Ectodermal cell (in vitro differentiated cells): ENCODE data around the gene NOC4L.

Source experiments
- H3K27ac ChIP-seq: 2 replicates; pipeline ENCODE4 v1.7.0; 2013; ENCODE audit warnings: mild to moderate bottlenecking, low read depth, low read length; ENCODE audit not compliant: insufficient read depth, poor library complexity, severe bottlenecking
- H3K27me3 ChIP-seq: 2 replicates; pipeline ENCODE4 v1.7.0; 2013; ENCODE audit warnings: mild to moderate bottlenecking, low read length; ENCODE audit not compliant: insufficient read depth, control insufficient read depth, poor library complexity, severe bottlenecking
- H3K36me3 ChIP-seq: one replicate; pipeline ENCODE4 v1.7.0; 2013; ENCODE audit warnings: low read length; ENCODE audit not compliant: control insufficient read depth, insufficient read depth
- H3K4me1 ChIP-seq: one replicate; pipeline ENCODE4 v1.7.0; 2013; ENCODE audit warnings: low read length; ENCODE audit not compliant: control insufficient read depth, insufficient read depth
- H3K4me3 ChIP-seq: 2 replicates; pipeline ENCODE4 v1.7.0; 2013; ENCODE audit warnings: low read depth, low read length, control low read depth; ENCODE audit not compliant: insufficient read depth
- H3K9me3 ChIP-seq: 2 replicates; pipeline ENCODE4 v1.7.0; 2013; ENCODE audit warnings: mild to moderate bottlenecking, low read length, moderate library complexity; ENCODE audit not compliant: control insufficient read depth
- WGBS, 2 experiments: methylation state at CpG; one replicate each; pipeline ENCODE4 v1.1.7; 2013; ENCODE audit warnings: missing lambda C conversion rate in 2 of 2; 5-methylcytosine and 5-hydroxymethylcytosine counted together

The NOC4L gene

DNA sequence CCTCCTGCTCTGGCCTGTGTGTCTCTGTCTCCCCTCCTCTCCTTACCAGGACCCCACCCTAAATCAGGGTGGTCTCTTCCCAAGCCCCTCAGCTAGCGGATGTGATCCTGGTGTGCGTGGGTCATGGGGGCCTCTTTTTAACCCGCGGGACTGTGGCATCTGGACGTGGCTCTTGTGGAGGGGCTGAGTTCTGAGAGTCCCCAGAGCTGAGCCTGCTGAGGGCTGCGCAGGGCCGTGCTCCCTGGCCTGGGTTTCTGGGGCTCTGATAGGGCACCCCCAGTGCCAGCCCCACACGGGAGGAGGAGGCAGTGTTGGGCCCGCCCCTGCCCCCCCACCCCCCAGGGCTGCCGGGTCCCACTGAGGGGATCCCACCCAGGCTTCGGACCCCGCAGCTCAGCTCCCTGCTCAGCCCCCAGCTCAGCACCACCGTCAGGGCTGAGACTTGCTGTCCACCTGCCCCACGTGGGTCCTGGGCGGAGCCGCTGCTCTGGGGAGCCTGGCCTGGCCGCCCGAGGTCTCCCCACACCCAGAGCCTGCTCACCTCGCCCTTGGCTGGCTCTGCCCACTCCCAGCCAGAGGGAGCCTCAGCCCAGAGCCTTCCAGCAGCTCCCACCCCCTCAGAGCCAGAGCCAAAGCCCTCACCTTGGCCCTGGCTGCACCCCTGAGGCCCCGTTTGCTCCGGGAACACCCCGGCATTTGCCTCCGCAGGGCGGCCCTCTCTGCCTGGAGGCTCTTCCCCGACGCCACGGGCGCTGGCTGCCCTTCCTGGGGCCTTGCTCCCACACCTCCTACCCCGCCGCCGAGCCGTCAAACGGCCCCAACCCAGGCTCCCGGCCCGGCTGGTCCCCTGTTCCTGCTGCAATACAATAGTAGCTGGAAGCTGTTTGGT lies 31.5 kb downstream of the NOC4L start:
- 86 to 88% methylated on average over 35 of the region's 35 CpGs for WGBS, 2 experiments
- Histone ChIP-seq H3K4me1 (no peaks in the 10 kb centered on the region), H3K36me3 (no peaks in the 10 kb centered on the region), H3K27ac (no peak overlapping the region), H3K4me3 (no peak overlapping the region), H3K9me3 (no peaks in the 10 kb centered on the region), H3K27me3 (peaks cover 5% of the 10 kb centered on the region)

DNA sequence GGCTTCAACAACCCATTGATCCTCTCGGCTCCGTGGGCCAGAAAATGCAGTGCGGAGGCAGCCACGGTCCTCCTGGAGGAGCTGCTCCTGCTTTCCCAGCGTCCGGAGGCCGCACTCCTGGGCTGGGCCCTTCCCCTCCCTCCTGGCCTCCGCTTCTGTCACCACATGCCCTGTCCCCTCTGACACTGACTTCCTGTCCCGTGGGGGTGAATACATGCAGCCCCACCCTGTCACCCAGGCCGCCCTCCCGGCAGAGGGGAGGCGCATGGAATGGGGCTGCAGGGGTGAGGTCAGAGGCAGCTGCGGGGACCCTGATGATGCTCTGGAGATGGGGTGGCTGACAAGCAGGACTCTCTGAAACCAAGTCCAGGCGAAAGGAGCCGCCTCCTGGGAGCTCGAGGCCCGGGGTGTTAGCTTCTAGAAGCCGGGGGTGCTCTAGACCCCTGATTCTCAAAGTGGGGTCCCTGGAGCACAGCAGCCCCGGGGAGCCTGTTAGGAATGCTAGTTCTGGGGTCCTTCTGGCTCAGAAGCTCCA lies 32.2 kb downstream of the NOC4L start:
- Histone ChIP-seq H3K27me3 (peaks cover 5% of the 10 kb centered on the region), H3K27ac (no peak overlapping the region), H3K36me3 (no peaks in the 10 kb centered on the region), H3K9me3 (no peaks in the 10 kb centered on the region), H3K4me1 (no peaks in the 10 kb centered on the region), H3K4me3 (no peak overlapping the region)
- 87 to 88% methylated on average over 19 of the region's 19 CpGs for WGBS, 2 experiments

DNA sequence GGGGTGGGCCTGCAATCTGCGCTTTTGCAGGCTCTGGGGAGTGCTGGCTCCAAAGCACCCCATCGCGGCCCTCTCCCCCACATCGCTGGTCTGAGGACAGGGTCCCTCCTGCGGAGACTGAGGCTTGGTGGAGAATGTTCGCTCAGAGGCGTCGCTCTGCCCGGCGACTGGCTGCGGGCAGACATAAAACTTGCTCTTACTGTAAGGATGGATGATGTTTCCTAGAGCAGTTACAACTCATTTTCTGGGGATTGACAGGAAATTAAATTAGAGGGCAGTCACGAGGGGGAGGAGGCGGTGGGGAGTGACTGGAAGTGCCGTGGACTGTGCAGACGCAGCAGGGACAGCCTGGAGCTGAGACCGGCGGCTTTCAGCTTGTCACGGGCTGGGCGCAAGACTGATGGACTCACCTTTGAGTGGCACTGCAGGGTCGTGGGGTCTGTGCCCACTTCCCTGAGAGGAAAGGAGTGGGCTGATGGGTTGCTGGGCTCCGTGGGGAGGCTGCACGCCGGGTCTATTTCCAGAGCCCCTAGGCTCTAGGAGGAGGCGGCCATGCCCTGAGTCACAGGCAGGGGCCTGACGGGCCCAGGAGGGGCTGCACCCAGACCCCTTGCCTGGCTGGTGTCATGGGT lies 32.8 kb downstream of the NOC4L start:
- peaks cover 5% of the 10 kb centered on the region for H3K27me3 ChIP-seq

DNA sequence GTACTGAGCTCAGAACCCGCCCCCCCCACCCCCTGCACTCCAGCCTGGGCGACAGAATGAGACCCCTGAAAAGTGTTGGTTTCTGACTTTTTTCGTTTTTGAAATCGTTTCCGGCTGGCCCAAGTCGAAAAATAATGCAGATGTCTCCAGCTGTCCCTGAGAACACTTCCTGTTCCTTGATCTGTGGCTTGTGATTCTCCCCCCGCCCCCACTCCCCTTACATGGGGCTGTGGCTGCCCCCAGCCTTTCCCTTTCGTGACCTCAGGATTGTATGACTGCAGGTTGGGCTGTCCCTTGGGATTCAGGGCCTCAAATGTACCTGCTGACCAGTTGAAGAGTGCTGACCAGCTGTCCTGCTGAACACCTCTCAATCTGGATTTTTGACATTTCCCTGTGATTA lies 34.1 kb downstream of the NOC4L start:
- Histone ChIP-seq H3K27ac (no peak overlapping the region), H3K36me3 (no peaks in the 10 kb centered on the region), H3K27me3 (peaks cover 5% of the 10 kb centered on the region), H3K9me3 (no peaks in the 10 kb centered on the region), H3K4me3 (no peak overlapping the region), H3K4me1 (no peaks in the 10 kb centered on the region)
- WGBS, 2 experiments = 60 to 62% methylated on average over 8 of the region's 8 CpGs

More for the DNA sequence above, 32.8 kb downstream of the NOC4L start:
- H3K4me3 ChIP-seq = no peak overlapping the region
- 87 to 88% methylated on average over 25 of the region's 25 CpGs for WGBS, 2 experiments
- no peaks in the 10 kb centered on the region for H3K36me3 ChIP-seq
- H3K4me1 ChIP-seq = no peaks in the 10 kb centered on the region
- no peaks in the 10 kb centered on the region for H3K9me3 ChIP-seq
- no peak overlapping the region for H3K27ac ChIP-seq

DNA sequence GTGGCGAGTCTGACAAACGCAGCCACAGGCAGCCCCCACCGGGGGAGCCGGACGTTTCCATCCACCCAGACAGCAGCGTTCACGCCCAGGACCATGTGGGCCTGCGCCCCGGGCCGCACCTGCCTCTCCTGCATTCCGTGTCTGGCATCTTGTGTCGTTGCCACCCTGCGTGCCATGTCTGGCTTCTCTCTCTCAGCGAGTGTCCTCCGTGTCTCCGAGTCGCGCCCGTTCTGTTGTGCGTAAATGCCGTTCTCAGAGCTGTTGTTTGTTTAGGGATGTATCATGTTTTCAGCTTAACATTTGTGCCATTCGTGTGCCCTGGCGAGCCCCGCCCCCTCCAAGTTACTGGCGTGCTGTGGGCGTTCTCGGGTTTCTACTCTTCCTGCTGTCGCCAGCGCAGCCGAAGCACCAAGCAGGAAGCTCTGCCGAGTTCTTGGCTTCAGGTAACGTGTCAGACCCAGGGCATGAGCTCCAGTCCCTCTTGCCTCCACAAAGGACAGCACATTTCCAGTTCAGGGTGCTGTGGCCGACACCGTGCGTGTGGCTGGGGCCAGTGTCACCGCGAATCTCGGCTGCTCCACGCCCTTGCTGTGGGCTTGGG lies 34.6 kb downstream of the NOC4L start:
- WGBS, 2 experiments = 76 to 77% methylated on average over 39 of the region's 39 CpGs
- Histone ChIP-seq H3K9me3 (no peaks in the 10 kb centered on the region), H3K4me3 (no peak overlapping the region), H3K27me3 (peaks cover 7% of the 10 kb centered on the region), H3K4me1 (no peaks in the 10 kb centered on the region), H3K27ac (no peak overlapping the region), H3K36me3 (no peaks in the 10 kb centered on the region)

DNA sequence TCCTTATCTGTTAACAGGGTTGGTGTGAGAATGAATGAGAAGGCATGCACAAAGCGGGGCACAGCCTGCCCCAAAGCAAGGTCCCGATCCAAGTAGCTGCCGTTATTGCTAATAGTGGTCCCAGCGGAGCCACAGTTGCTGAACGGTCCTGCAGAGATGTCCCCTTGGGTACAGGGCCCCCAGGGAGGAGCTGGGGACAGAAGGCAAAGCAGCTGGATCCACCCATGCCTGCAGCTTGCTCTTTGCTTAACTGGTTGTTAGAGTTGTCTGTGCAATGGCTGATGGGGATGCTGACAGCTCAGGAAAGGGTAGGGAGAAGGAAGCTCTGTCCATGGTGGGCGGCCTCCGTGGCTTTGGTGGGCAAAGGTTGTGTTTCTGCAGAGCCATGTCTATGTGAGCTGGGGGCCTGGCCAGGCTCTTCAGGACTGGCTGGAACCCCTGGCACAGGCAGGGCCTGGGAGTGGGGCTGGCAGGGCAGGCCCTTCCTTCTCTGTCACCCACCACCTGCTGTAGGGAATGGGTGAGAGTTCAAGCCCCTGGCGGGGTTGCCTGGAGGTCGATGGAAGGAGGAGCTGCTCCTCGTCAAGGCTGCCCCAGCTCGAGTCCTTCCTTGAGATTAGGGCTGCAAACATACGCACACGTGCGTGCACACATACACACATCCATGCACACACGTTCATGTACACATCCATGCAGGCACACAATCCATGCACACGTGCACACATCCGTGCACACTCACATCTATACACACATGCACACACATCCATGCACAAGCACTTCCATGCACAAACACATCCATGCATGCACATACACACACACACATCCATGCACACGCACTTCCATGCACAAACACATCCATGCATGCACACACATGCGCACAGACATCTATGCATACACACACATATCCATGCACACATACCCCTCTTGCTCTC lies 35.4 kb downstream of the NOC4L start:
- no peak overlapping the region for H3K27ac ChIP-seq
- no peak overlapping the region for H3K4me3 ChIP-seq
- H3K9me3 ChIP-seq = no peaks in the 10 kb centered on the region
- peaks cover 11% of the 10 kb centered on the region for H3K27me3 ChIP-seq
- WGBS, 2 experiments = 81 to 82% methylated on average over 19 of the region's 19 CpGs
- H3K36me3 ChIP-seq = no peaks in the 10 kb centered on the region
- H3K4me1 ChIP-seq = no peaks in the 10 kb centered on the region

DNA sequence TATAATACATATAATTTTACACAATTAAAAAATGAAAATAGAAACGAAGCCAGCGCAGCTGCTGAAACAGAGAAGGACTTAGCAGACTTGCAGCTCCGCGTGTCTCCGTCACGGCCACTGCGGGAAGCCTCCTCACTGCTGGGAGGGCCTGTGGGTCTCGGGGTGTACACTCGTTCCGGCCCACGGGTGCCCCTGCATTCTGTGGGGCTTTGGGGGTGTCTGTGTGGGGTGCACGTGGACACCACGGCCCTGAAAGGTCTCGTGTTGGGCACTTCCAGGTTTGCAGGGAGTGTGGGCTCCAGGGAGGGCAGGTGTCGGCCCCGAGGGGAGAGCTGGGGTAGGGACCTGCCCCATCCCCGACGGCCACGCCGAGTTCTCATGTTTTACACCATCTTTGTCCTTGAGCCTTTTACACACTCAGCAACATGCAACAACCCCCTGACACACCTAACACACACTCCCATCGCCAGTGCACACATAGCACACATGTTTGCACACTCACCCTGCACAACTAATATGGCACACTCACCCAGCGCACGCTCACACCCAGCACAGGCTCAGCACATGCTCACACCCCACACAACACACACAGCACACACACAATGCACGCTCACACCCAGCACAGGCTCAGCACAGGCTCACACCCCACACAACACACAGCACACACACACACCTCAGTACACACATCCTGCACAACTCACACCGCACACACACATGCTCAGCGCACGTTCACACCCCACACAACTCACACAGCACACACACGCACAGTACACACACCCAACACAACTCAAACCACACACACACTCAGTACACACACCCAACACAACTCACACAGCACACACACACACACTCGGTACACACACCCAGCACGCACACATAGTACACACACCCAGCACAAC lies 36.6 kb downstream of the NOC4L start:
- no peaks in the 10 kb centered on the region for H3K36me3 ChIP-seq
- 85% methylated on average over 30 of the region's 30 CpGs for WGBS, 2 experiments
- no peak overlapping the region for H3K27ac ChIP-seq
- no peaks in the 10 kb centered on the region for H3K9me3 ChIP-seq
- no peak overlapping the region for H3K4me3 ChIP-seq
- peaks cover 22% of the 10 kb centered on the region for H3K27me3 ChIP-seq
- H3K4me1 ChIP-seq = no peaks in the 10 kb centered on the region

DNA sequence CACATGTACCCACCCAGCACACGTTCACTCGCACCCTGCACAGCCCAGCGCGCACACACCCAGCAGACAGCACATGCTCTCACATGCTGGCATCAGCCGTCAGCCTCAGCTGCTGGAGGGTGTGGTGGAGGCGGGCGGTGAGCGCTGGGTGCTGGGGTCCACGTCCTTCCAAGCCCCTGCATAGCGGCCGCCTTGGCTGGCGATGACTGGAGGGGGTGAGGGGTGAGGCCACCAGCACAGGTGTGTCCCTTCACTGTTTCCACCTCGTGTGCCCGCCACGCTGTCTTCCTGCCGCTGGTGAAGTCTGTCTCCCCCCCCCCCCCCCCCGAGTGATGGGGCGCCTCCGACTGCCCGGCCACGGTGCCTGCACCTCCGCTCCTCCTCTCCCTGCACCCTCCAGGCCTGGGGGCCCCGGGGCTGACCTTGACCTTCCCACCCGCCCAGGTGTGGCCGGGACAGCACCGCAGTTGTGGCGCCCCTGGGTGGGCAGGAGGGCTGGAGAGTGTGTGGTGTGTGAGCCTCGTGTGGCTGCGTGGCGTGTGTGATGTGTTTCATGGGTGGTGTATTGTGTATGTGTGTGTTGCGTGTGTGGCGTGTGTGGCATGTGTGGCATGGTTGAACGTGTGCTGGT lies 37.4 kb downstream of the NOC4L start:
- Histone ChIP-seq H3K4me1 (no peaks in the 10 kb centered on the region), H3K9me3 (no peaks in the 10 kb centered on the region), H3K27ac (no peak overlapping the region), H3K36me3 (no peaks in the 10 kb centered on the region), H3K27me3 (peaks cover 28% of the 10 kb centered on the region), H3K4me3 (no peak overlapping the region)
- WGBS, 2 experiments = 91% methylated on average over 33 of the region's 33 CpGs
